GM18858 (cell line): ENCODE measurements around the gene CCS.
"Not testable (repeated sequence)": the region's sequence is repeated elsewhere in the genome, so short reads cannot be mapped to it uniquely, and the experiment has no call there.

Experiments
- ATAC-seq: cut with Tn5 transposase; IDR thresholded peaks from one replicate; pipeline ENCODE4 v1.9.1; 2021; ENCODE audit not compliant: unreplicated experiment

The CCS gene

GRCh38 chr11:66592457-66593302 lies at the start of gene CCS, which contains the start of gene CCDC87:
CCS (plus strand) TSS chr11:66593185; CDS start chr11:66593262, 77 bp downstream.
CCDC87 (minus strand) TSS chr11:66593063; CDS start chr11:66593015, 48 bp downstream.
- ATAC-seq, result peak; percentile 80

- no peak for ATAC-seq
These were observed 49.5 kb upstream of the CCS start for GRCh38 chr11:66543263-66544107.

- not testable (repeated sequence) for ATAC-seq
These were observed 48.0 kb upstream of the CCS start for GRCh38 chr11:66544952-66545351.

GRCh38 chr11:66545701-66546367 lies 47.2 kb upstream of the CCS start, which contains the start of gene ZDHHC24:
ZDHHC24 (minus strand) TSS chr11:66546048; CDS start chr11:66546003, 45 bp downstream.
- ATAC-seq, result peak; percentile 68

GRCh38 chr11:66546368-66546965 lies 46.5 kb upstream of the CCS start, which contains the start of gene ACTN3:
ACTN3 (plus strand) TSS chr11:66546903; CDS start chr11:66546938, 35 bp downstream.
- no peak for ATAC-seq

- no peak for ATAC-seq
These were observed 45.9 kb upstream of the CCS start for GRCh38 chr11:66546966-66547661.

GRCh38 chr11:66547662-66548009 lies 45.3 kb upstream of the CCS start:
- ATAC-seq, result no peak

GRCh38 chr11:66548041-66548440 lies 44.9 kb upstream of the CCS start:
- no peak for ATAC-seq

GRCh38 chr11:66548774-66549630 lies 44.0 kb upstream of the CCS start:
- ATAC-seq, result no peak

GRCh38 chr11:66549696-66550095 lies 43.3 kb upstream of the CCS start:
- ATAC-seq, result no peak

- no peak for ATAC-seq
These were observed 42.1 kb upstream of the CCS start for GRCh38 chr11:66550887-66551286.

GRCh38 chr11:66554602-66555001 lies 38.4 kb upstream of the CCS start:
- no peak for ATAC-seq

GRCh38 chr11:66555416-66555815 lies 37.6 kb upstream of the CCS start:
- ATAC-seq, result no peak

- no peak for ATAC-seq
These were observed 36.9 kb upstream of the CCS start for GRCh38 chr11:66556086-66556485.

GRCh38 chr11:66557733-66558326 lies 35.2 kb upstream of the CCS start:
- ATAC-seq, result no peak

- no peak for ATAC-seq
These were observed 33.7 kb upstream of the CCS start for GRCh38 chr11:66559142-66559865.

GRCh38 chr11:66559866-66560676 lies 32.9 kb upstream of the CCS start:
- ATAC-seq, result no peak
